Neural cell (in vitro differentiated cells): ENCODE results near the gene WFDC2. TPM values are rescaled to one million over a fixed set of nuclear protein-coding genes. Genes with fewer than 3 reads are reported as not detected.

ENCODE experiments used
- polyA plus RNA-seq: library from polyadenylated mRNA; depleted of rRNA; stranded (reverse); fragments of >200 nt; gene quantifications from 2 replicates; pipeline ENCODE4 v1.2.3, GENCODE V29; 2014
- small RNA-seq, 3 experiments: library from RNA; depleted of rRNA; stranded (forward); fragments of <200 nt; gene quantifications; one replicate each; pipeline ENCODE3, GENCODE V24; 2012

Gene WFDC2
- polyA plus RNA-seq, 1 donor from 2014 or later = not detected

Small RNAs within 50 kb of the gene (small RNA-seq; reads per million reads assigned to genes)
- 0.08 to 3.1 (median 1.5) reads per million in 3 experiments for gene MIR6812

Other genes with a start within 250 kb of the WFDC2 start
- gene SEMG2, start 248.4 kb upstream of the WFDC2 start, polyA plus RNA-seq = not detected in 2 replicates
- gene SLPI, start 215.2 kb upstream of the WFDC2 start, polyA plus RNA-seq = not detected in 2 replicates
- gene RBPJL, start 162.9 kb upstream of the WFDC2 start, polyA plus RNA-seq = not detected in 2 replicates
- gene MATN4, start 161.5 kb upstream of the WFDC2 start, polyA plus RNA-seq = not detected in 2 replicates
- 0.24 TPM in 1 of 2 replicates, not detected in the other for gene SDC4, start 121.3 kb upstream of the WFDC2 start, polyA plus RNA-seq
- 15.8 and 16.1 TPM in 2 replicates for gene SYS1, start 106.6 kb upstream of the WFDC2 start, polyA plus RNA-seq
- gene TP53TG5, start 91.4 kb upstream of the WFDC2 start, polyA plus RNA-seq = not detected in 2 replicates
- 9.1 and 18.4 TPM in 2 replicates for gene DBNDD2, start 61.5 kb upstream of the WFDC2 start, polyA plus RNA-seq
- gene PIGT, start 53.6 kb upstream of the WFDC2 start, polyA plus RNA-seq = 24.3 and 29.1 TPM in 2 replicates
- not detected in 2 replicates for gene SPINT3, start 45.9 kb downstream of the WFDC2 start, polyA plus RNA-seq
- gene WFDC6, start 69.7 kb downstream of the WFDC2 start, polyA plus RNA-seq = not detected in 2 replicates
- gene EPPIN, start 77.6 kb downstream of the WFDC2 start, polyA plus RNA-seq = not detected in 2 replicates
- not detected in 2 replicates for gene WFDC8, start 109.5 kb downstream of the WFDC2 start, polyA plus RNA-seq
- not detected in 2 replicates for gene WFDC10A, start 160.0 kb downstream of the WFDC2 start, polyA plus RNA-seq
- gene WFDC9, start 161.5 kb downstream of the WFDC2 start, polyA plus RNA-seq = not detected in 2 replicates
- not detected in 2 replicates for gene WFDC11, start 200.5 kb downstream of the WFDC2 start, polyA plus RNA-seq
- not detected in 2 replicates for gene WFDC13, start 232.3 kb downstream of the WFDC2 start, polyA plus RNA-seq
- not detected in 2 replicates for gene WFDC10B, start 235.3 kb downstream of the WFDC2 start, polyA plus RNA-seq